IMR-90 (cell line): ENCODE measurements around the gene TMA7. TPM values are rescaled to one million over a fixed set of nuclear protein-coding genes. Genes with fewer than 3 reads are reported as not detected.
"Not testable (repeated sequence)": the region's sequence is repeated elsewhere in the genome, so short reads cannot be mapped to it uniquely, and the experiment has no call there.

Experiments
- ATAC-seq: fragments of 200-7000 bp; cut with Tn5 transposase; 2 replicates; pipeline ENCODE4 v1.9.1; 2020; ENCODE audit warnings: low read depth, mild to moderate bottlenecking, moderate library complexity
- BruUV-seq: library from RNA; stranded (reverse); fragments of 400-500 nt; replicated peaks from 2 replicates; lab custom pipeline; 2021; lab: Mats Ljungman, UMichigan
- CTCF ChIA-PET: fragments of 300-600 bp; formaldehyde crosslinking; extraction: SDS; loops from one replicate; lab custom pipeline; 2021; ENCODE audit warnings: antibody characterized with exemption; lab: Yijun Ruan, JAX
- POLR2A ChIA-PET: fragments of 300-600 bp; sonication (Branson Sonifier 250); formaldehyde crosslinking; loops from one replicate; lab custom pipeline; 2022; ENCODE audit warnings: antibody characterized with exemption; ENCODE audit not compliant: unreplicated experiment; lab: Charles Lee
- DNase-seq: peaks from one replicate; pipeline ENCODE4 v3.0.0; 2013
- H2AFZ ChIP-seq: replicated peaks from 2 replicates; pipeline ENCODE3; 2013; ENCODE audit warnings: low read length, mild to moderate bottlenecking; ENCODE audit not compliant: poor library complexity
- H2AK5ac ChIP-seq: 2 replicates; pipeline ENCODE4 v1.6.1; 2013; ENCODE audit warnings: low read depth, low read length, inconsistent platforms
- H2AK9ac ChIP-seq: replicated peaks from 2 replicates; pipeline ENCODE3; 2013; ENCODE audit warnings: mild to moderate bottlenecking, low read depth, low read length, moderate library complexity; ENCODE audit not compliant: poor library complexity
- H2BK120ac ChIP-seq: 2 replicates; pipeline ENCODE4 v1.6.1; 2013; ENCODE audit warnings: low read depth, low read length, inconsistent platforms
- H2BK15ac ChIP-seq: 3 replicates; pipeline ENCODE4 v1.6.1; 2013; ENCODE audit warnings: low read depth, low read length, inconsistent platforms
- H2BK20ac ChIP-seq: 2 replicates; pipeline ENCODE4 v1.6.1; 2013; ENCODE audit warnings: low read depth, mild to moderate bottlenecking, inconsistent platforms, low read length, moderate library complexity
- H2BK5ac ChIP-seq: 2 replicates; pipeline ENCODE4 v1.6.1; 2013; ENCODE audit warnings: mild to moderate bottlenecking, low read depth, low read length, inconsistent platforms; ENCODE audit not compliant: poor library complexity, severe bottlenecking
- H3K14ac ChIP-seq: replicated peaks from 2 replicates; pipeline ENCODE4 v1.6.1; 2013; ENCODE audit warnings: low read depth, low read length, inconsistent platforms
- H3K18ac ChIP-seq: 2 replicates; pipeline ENCODE4 v1.6.1; 2013; ENCODE audit warnings: low read depth, low read length, control low read depth
- H3K23ac ChIP-seq: 2 replicates; pipeline ENCODE4 v1.6.1; 2013; ENCODE audit warnings: low read depth, low read length, inconsistent platforms
- H3K27ac ChIP-seq: 2 replicates; pipeline ENCODE4 v1.5.1; 2013; ENCODE audit warnings: mild to moderate bottlenecking, control low read depth, low read length; ENCODE audit not compliant: insufficient read depth
- H3K27me3 ChIP-seq: 2 replicates; pipeline ENCODE4 v1.6.1; 2013; ENCODE audit warnings: low read length; ENCODE audit not compliant: control insufficient read depth, insufficient read depth
- H3K36me3 ChIP-seq: 2 replicates; pipeline ENCODE4 v1.6.1; 2013; ENCODE audit warnings: low read length, mixed read lengths; ENCODE audit not compliant: control insufficient read depth, insufficient read depth
- H3K4ac ChIP-seq: 2 replicates; pipeline ENCODE4 v1.6.1; 2013; ENCODE audit warnings: low read depth, low read length, inconsistent platforms
- H3K4me1 ChIP-seq: 2 replicates; pipeline ENCODE4 v1.6.1; 2013; ENCODE audit warnings: low read length, mixed read lengths; ENCODE audit not compliant: control insufficient read depth, insufficient read depth
- H3K4me2 ChIP-seq: 2 replicates; pipeline ENCODE4 v1.6.1; 2013; ENCODE audit warnings: low read depth, mild to moderate bottlenecking, control low read depth, low read length, moderate library complexity
- H3K4me3 ChIP-seq: 2 replicates; pipeline ENCODE4 v1.5.1; 2013; ENCODE audit warnings: low read depth, mild to moderate bottlenecking, control low read depth, low read length, moderate library complexity; ENCODE audit not compliant: insufficient read depth
- H3K56ac ChIP-seq: 2 replicates; pipeline ENCODE4 v1.6.1; 2013; ENCODE audit warnings: low read length, inconsistent platforms; ENCODE audit not compliant: insufficient read depth; ENCODE audit errors: extremely low read depth
- H3K79me1 ChIP-seq, 2 experiments: 2 replicates each; pipeline ENCODE4 v1.6.1; 2013; ENCODE audit warnings: low read length in 2 of 2, inconsistent platforms in 1 of 2, low read depth in 1 of 2
- H3K9ac ChIP-seq: 2 replicates; pipeline ENCODE4 v1.6.1; 2013; ENCODE audit warnings: low read depth, low read length, control low read depth
- H3K9me1 ChIP-seq: 2 replicates; pipeline ENCODE4 v1.6.1; 2013; ENCODE audit warnings: low read length, inconsistent platforms; ENCODE audit not compliant: insufficient read depth
- H3K9me3 ChIP-seq: 2 replicates; pipeline ENCODE4 v1.6.1; 2013; ENCODE audit warnings: low read length; ENCODE audit not compliant: control insufficient read depth, insufficient read depth
- H4K20me1 ChIP-seq: 2 replicates; pipeline ENCODE4 v1.6.1; 2013; ENCODE audit warnings: low read length, inconsistent platforms; ENCODE audit not compliant: insufficient read depth
- H4K5ac ChIP-seq: 2 replicates; pipeline ENCODE4 v1.6.1; 2013; ENCODE audit warnings: mild to moderate bottlenecking, low read depth, low read length, control low read depth
- H4K8ac ChIP-seq, 2 experiments: 2 replicates each; pipeline ENCODE4 v1.6.1; 2013; ENCODE audit warnings: low read depth in 2 of 2, low read length in 2 of 2, control low read depth in 1 of 2, inconsistent platforms in 1 of 2
- H4K91ac ChIP-seq: 2 replicates; pipeline ENCODE4 v1.6.1; 2013; ENCODE audit warnings: low read depth, low read length, inconsistent platforms; ENCODE audit not compliant: insufficient read depth
- CHD1 ChIP-seq: IDR thresholded peaks from 2 replicates; pipeline ENCODE4 v1.6.1; 2012; ENCODE audit warnings: low read depth, low read length, improper control_type of control experiment
- RAD21 ChIP-seq: IDR thresholded peaks from 2 replicates; pipeline ENCODE4 v1.6.1; 2012; ENCODE audit warnings: low read length, improper control_type of control experiment
- RCOR1 ChIP-seq: IDR thresholded peaks from 2 replicates; pipeline ENCODE4 v1.6.1; 2012; ENCODE audit warnings: mild to moderate bottlenecking, low read length, improper control_type of control experiment; ENCODE audit not compliant: insufficient replicate concordance
- WGBS, 2 experiments: methylation state at CpG; one replicate each; pipeline versions ENCODE4 v1.1.5 to v1.1.7; 2013; ENCODE audit warnings: missing lambda C conversion rate in 2 of 2; ENCODE audit not compliant: insufficient read length in 1 of 2; ENCODE audit errors: extremely low coverage in 2 of 2; 5-methylcytosine and 5-hydroxymethylcytosine counted together
- dilution Hi-C: fragments of 300-500 bp; cut with HindIII; formaldehyde crosslinking; loops from one replicate; pipeline ENCODE4 v1.14.3; 2018; ENCODE audit warnings: low sequenced_read_pairs; ENCODE audit not compliant: unreplicated experiment
- in situ Hi-C: fragments of 300-500 bp; cut with MboI; formaldehyde crosslinking; loops from 3 replicates; pipeline ENCODE4 v1.14.3; 2019; ENCODE audit warnings: low sequenced_read_pairs, inconsistent platforms, mixed read lengths
- intact Hi-C: fragments of 100-400 bp; cut with micrococcal nuclease; formaldehyde crosslinking; loops from 2 replicates; pipeline ENCODE4 v1.10.0; 2022
- polyA plus RNA-seq, 3 experiments: library from polyadenylated mRNA; depleted of rRNA; stranded (reverse); fragments of >200 nt; gene quantifications; 2 replicates each; pipeline ENCODE4 v1.2.3, GENCODE V29; 2012; ENCODE audit warnings: low replicate concordance in 1 of 3
- total RNA-seq: library from RNA; depleted of rRNA; stranded (reverse); fragments of >200 nt; gene quantifications from 2 replicates; pipeline ENCODE4 v1.2.3, GENCODE V29; 2012
- TF ChIP-seq, protein P1 (sequence below): fragments of 150-350 bp; IDR thresholded peaks from 2 replicates; pipeline ENCODE4 v1.6.1; 2017; ENCODE audit warnings: mild to moderate bottlenecking, antibody characterized with exemption, low read length, low read depth

Gene TMA7
- total and polyA plus RNA-seq, 2 of the 4 experiments (the other 2 are of a cell fraction): 81.9 to 240 TPM

DNA sequence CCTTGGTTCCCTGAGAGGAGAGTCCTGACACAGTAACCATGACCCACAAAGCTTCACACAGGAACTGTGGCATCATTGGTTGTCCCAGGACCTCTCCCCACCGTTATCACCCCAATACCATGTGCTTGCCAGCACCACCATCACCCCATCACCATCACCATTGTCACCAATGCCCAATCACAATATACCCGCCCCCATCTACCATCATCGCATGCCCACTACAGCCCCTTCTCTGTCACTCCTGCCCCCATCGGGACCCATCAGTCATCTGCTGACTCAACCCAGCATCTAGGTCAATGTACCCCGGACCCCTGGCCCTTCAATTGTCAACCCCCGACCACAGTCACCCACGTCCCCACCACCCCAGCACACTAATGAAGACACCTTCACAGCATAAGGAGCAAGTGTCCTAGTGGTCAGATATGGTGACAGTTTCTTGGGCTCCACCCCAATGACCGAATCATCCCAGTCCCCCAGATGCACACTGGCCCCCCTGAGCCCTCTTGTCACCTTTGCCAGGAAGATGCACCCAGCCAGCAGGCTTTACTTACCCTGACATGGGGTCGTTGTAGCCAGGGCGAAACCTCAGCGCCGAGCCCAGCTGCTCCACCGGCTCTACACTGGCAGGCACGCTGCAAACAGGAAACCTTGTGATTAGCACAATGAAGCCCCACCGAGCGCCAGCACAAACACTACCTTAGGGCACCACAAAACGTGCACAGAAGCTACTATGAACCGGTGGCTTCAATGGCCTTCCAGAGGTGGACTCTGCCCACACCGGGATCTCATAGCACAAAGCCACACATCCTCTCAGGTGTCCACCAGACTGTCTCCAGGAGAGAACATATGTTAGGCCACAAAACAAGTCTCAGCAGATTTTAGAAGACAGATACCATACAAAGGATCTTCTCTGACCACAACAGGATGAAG, 38.8 kb downstream of the TMA7 start (continued):
- TF ChIP-seq RCOR1 (no peak), RAD21 (no peak), CHD1 (no peak)
- TF ChIP-seq, protein P1, sequence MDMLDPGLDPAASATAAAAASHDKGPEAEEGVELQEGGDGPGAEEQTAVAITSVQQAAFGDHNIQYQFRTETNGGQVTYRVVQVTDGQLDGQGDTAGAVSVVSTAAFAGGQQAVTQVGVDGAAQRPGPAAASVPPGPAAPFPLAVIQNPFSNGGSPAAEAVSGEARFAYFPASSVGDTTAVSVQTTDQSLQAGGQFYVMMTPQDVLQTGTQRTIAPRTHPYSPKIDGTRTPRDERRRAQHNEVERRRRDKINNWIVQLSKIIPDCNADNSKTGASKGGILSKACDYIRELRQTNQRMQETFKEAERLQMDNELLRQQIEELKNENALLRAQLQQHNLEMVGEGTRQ: no peak

DNA sequence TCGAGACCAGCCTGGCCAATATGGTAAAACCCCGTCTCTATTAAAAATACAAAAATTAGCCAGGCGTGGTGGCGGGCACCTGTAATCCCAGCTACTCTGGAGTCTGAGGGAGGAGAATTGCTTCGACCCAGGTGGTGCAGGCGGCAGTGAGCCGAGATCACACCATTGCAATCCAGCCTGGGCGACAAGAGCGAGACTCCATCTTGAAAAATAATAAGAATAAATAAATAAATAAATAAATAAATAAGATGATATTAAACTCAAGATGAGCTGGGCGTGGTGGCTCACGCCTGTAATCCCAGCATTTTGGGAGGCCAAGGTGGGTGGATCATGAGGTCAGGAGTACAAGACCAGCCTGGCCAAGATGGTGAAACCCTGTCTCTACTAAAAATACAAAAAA, 40.8 kb downstream of the TMA7 start:
- peaks cover 11% of the 10 kb centered on the region; the same call in 1 of the 2 replicates for H3K36me3 ChIP-seq

DNA sequence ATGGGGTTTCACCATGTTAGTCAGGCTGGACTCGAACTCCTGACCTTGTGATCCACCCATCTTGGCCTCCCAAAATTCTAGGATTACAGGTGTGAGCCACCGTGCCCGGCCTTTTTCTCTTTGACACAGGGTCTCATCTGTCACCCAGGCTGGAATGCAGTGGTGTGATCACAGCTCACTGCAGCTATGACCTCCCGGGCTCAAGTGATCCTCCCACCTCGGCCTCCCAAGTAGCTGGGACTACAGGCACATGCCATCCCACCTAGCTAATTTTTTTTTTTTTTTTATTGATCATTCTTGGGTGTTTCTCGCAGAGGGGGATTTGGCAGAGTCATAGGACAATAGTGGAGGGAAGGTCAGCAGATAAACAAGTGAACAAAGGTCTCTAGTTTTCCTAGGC, 42.8 kb downstream of the TMA7 start:
- H3K56ac ChIP-seq, BruUV-seq, CTCF ChIA-PET, H3K23ac ChIP-seq, H3K79me1 ChIP-seq, H4K8ac ChIP-seq, H2BK120ac ChIP-seq, POLR2A ChIA-PET, H3K36me3 ChIP-seq, H2AK5ac ChIP-seq, H3K4ac ChIP-seq, H4K5ac ChIP-seq, H2AFZ ChIP-seq, H3K27ac ChIP-seq, intact Hi-C loops, DNase-seq, H2AK9ac ChIP-seq, H3K14ac ChIP-seq, H3K4me3 ChIP-seq, H4K91ac ChIP-seq, in situ Hi-C loops, dilution Hi-C loops, H2BK20ac ChIP-seq, H3K18ac ChIP-seq, H3K9me1 ChIP-seq, H4K20me1 ChIP-seq, H2BK5ac ChIP-seq, H2BK15ac ChIP-seq, H3K27me3 ChIP-seq, H3K4me1 ChIP-seq, H3K4me2 ChIP-seq, H3K9me3 ChIP-seq, H3K9ac ChIP-seq, ATAC-seq: not testable (repeated sequence)
- 100% methylated on average over 2 of the region's 6 CpGs; no CpG with 5 or more reads in 1 of the 2 experiments for WGBS, 2 experiments

More for the DNA sequence above, 40.8 kb downstream of the TMA7 start:
- dilution Hi-C loops, intact Hi-C loops, H3K79me1 ChIP-seq, H3K9me3 ChIP-seq, H4K91ac ChIP-seq, H2BK15ac ChIP-seq, in situ Hi-C loops, H2BK5ac ChIP-seq, H4K20me1 ChIP-seq, POLR2A ChIA-PET, H2BK120ac ChIP-seq, CTCF ChIA-PET, H3K4me1 ChIP-seq, H3K18ac ChIP-seq, DNase-seq, H3K4me3 ChIP-seq, H2BK20ac ChIP-seq, H3K9ac ChIP-seq, H3K27me3 ChIP-seq, BruUV-seq, H3K23ac ChIP-seq, H3K56ac ChIP-seq, H4K5ac ChIP-seq, H3K14ac ChIP-seq, H2AK5ac ChIP-seq, H3K27ac ChIP-seq, ATAC-seq, H2AFZ ChIP-seq, H2AK9ac ChIP-seq, H4K8ac ChIP-seq, H3K9me1 ChIP-seq, H3K4me2 ChIP-seq, H3K4ac ChIP-seq: not testable (repeated sequence)
- no CpG with 5 or more reads among the region's 11 CpGs for WGBS, 2 experiments
